HEK293 (cell line): ENCODE results near the gene LPIN1.

Experiments used
- CTCF ChIP-seq: fragments of 450-650 bp; formaldehyde crosslinking; IDR thresholded peaks from 2 replicates; pipeline ENCODE4 v1.5.1; 2016; ENCODE audit warnings: missing biosample characterization, missing genetic modification characterization
- PRDM1 ChIP-seq: fragments of 450-650 bp; formaldehyde crosslinking; IDR thresholded peaks from 2 replicates; pipeline ENCODE4; 2016; ENCODE audit warnings: missing biosample characterization, missing genetic modification characterization
- PRDM2 ChIP-seq: fragments of 450-650 bp; formaldehyde crosslinking; IDR thresholded peaks from 2 replicates; pipeline ENCODE4 v1.5.1; 2016; ENCODE audit warnings: missing biosample characterization, missing genetic modification characterization, borderline replicate concordance
- SETDB1 ChIP-seq: IDR thresholded peaks from one replicate; pipeline ENCODE4 v1.6.1; 2017; ENCODE audit warnings: mild to moderate bottlenecking, low read length, moderate library complexity, mixed read lengths; ENCODE audit not compliant: insufficient read length
- TCF7L2 ChIP-seq: IDR thresholded peaks from 2 replicates; pipeline ENCODE4 v1.6.1; 2011; ENCODE audit warnings: low read depth, mild to moderate bottlenecking, inconsistent platforms, low read length, moderate library complexity, borderline replicate concordance
- ZNF114 ChIP-seq: fragments of 450-650 bp; formaldehyde crosslinking; IDR thresholded peaks from 2 replicates; pipeline ENCODE4 v1.5.0; 2017; ENCODE audit warnings: missing biosample characterization, missing genetic modification characterization
- ZNF132 ChIP-seq: fragments of 450-650 bp; formaldehyde crosslinking; IDR thresholded peaks from 2 replicates; pipeline ENCODE4 v1.5.1; 2017; ENCODE audit warnings: missing biosample characterization, missing genetic modification characterization, borderline replicate concordance
- ZNF2 ChIP-seq: fragments of 450-650 bp; formaldehyde crosslinking; IDR thresholded peaks from 2 replicates; pipeline ENCODE4 v1.5.1; 2016; ENCODE audit warnings: missing biosample characterization, missing genetic modification characterization
- ZNF548 ChIP-seq: fragments of 450-650 bp; formaldehyde crosslinking; IDR thresholded peaks from 2 replicates; pipeline ENCODE4 v1.5.1; 2016; ENCODE audit warnings: missing biosample characterization, missing genetic modification characterization
- ZNF585B ChIP-seq: fragments of 450-650 bp; formaldehyde crosslinking; IDR thresholded peaks from 2 replicates; pipeline ENCODE4 v1.5.1; 2016; ENCODE audit warnings: missing biosample characterization, missing genetic modification characterization
- ZNF792 ChIP-seq: fragments of 450-650 bp; formaldehyde crosslinking; IDR thresholded peaks from 2 replicates; pipeline ENCODE4 v1.5.1; 2016; ENCODE audit warnings: missing biosample characterization, missing genetic modification characterization
- TF ChIP-seq, protein P1 (sequence below): fragments of 450-650 bp; formaldehyde crosslinking; conservative IDR thresholded peaks from 2 replicates; pipeline ENCODE4 v1.5.1; 2016; ENCODE audit warnings: low read depth, missing biosample characterization, missing genetic modification characterization

DNA sequence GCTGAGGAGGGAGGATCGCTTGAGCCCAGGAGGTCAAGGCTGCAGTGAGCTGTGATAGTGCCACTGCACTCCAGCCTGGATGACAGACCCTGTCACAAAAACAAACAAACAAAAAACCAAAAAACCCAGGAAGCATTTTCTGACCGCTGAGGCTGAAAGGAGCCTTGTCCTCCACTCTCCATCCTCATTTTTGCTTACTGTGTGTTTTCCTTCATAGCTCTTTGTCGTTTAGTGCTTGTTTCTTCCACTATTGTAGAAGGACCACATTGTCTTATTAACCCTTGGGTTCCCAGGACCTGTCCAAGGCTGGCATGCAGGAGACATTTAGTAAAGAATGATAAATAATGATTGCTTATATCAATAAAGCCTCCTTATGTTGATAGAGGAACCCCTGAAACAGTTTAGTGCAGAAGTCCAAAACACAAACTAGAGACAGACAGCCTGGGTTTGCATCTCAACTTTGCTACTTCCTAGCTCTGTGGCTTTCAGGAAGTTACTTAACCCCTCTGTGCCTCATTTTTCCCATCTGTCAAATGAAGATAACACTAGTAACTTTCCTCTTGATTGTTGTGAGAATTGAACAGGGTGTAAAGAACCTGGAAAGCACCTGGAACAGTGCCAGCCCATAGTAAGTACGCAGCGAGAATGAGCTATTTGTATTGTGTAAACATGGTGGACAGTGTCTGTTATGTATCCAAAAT, 126.0 kb downstream of the LPIN1 start:
- TF ChIP-seq ZNF114 (tag by site-specific recombination) (no peak), CTCF (tag by site-specific recombination) (no peak), PRDM1 (no peak), ZNF132 (tag by site-specific recombination) (no peak), TCF7L2 (no peak), ZNF792 (tag by site-specific recombination) (no peak), ZNF548 (no peak), ZNF2 (tag by site-specific recombination) (no peak), PRDM2 (tag by site-specific recombination) (no peak), ZNF585B (tag by site-specific recombination) (no peak), SETDB1 (no peak)
- TF ChIP-seq, protein P1, sequence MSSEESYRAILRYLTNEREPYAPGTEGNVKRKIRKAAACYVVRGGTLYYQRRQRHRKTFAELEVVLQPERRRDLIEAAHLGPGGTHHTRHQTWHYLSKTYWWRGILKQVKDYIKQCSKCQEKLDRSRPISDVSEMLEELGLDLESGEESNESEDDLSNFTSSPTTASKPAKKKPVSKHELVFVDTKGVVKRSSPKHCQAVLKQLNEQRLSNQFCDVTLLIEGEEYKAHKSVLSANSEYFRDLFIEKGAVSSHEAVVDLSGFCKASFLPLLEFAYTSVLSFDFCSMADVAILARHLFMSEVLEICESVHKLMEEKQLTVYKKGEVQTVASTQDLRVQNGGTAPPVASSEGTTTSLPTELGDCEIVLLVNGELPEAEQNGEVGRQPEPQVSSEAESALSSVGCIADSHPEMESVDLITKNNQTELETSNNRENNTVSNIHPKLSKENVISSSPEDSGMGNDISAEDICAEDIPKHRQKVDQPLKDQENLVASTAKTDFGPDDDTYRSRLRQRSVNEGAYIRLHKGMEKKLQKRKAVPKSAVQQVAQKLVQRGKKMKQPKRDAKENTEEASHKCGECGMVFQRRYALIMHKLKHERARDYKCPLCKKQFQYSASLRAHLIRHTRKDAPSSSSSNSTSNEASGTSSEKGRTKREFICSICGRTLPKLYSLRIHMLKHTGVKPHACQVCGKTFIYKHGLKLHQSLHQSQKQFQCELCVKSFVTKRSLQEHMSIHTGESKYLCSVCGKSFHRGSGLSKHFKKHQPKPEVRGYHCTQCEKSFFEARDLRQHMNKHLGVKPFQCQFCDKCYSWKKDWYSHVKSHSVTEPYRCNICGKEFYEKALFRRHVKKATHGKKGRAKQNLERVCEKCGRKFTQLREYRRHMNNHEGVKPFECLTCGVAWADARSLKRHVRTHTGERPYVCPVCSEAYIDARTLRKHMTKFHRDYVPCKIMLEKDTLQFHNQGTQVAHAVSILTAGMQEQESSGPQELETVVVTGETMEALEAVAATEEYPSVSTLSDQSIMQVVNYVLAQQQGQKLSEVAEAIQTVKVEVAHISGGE (tag by site-specific recombination): no peak
